HepG2 (cell line): ENCODE measurements around the gene LIME1. TPM values are rescaled to one million over a fixed set of nuclear protein-coding genes. Genes with fewer than 3 reads are reported as not detected.

ENCODE experiments used
- CBFB ChIP-seq: sonication (generic); formaldehyde crosslinking; IDR thresholded peaks from 2 replicates; pipeline ENCODE4 v1.4.0; 2020; ENCODE audit warnings: missing genetic modification reagents
- DNMT3B ChIP-seq: conservative IDR thresholded peaks from 2 replicates; pipeline ENCODE4 v1.6.1; 2016; ENCODE audit warnings: missing biosample characterization, control low read depth
- IKZF1 ChIP-seq: fragments of 450-650 bp; IDR thresholded peaks from 2 replicates; pipeline ENCODE4 v1.7.1; 2016
- JDP2 ChIP-seq: sonication (generic); formaldehyde crosslinking; IDR thresholded peaks from 2 replicates; pipeline ENCODE4 v1.8.1; 2022; ENCODE audit warnings: missing genetic modification reagents, borderline replicate concordance
- KAT7 ChIP-seq: IDR thresholded peaks from 2 replicates; pipeline ENCODE4 v1.6.1; 2018; ENCODE audit warnings: borderline replicate concordance, missing compliant biosample characterization
- MEIS2 ChIP-seq: sonication (generic); formaldehyde crosslinking; IDR thresholded peaks from 2 replicates; pipeline ENCODE4 v1.9.0; 2021; ENCODE audit warnings: mild to moderate bottlenecking, missing genetic modification reagents
- SMARCE1 ChIP-seq: fragments of 450-650 bp; IDR thresholded peaks from 2 replicates; pipeline ENCODE4 v1.6.1; 2017; ENCODE audit warnings: borderline replicate concordance
- TEAD3 ChIP-seq: optimal IDR thresholded peaks from 2 replicates; pipeline ENCODE3; 2016; ENCODE audit warnings: borderline replicate concordance
- TMF1 ChIP-seq: sonication (generic); formaldehyde crosslinking; IDR thresholded peaks from 2 replicates; pipeline ENCODE4 v1.8.1; 2022; ENCODE audit warnings: low read depth, missing genetic modification reagents
- ZNF382 ChIP-seq: sonication (generic); formaldehyde crosslinking; IDR thresholded peaks from 2 replicates; pipeline ENCODE4 v1.5.0; 2020; ENCODE audit warnings: missing genetic modification reagents, mild to moderate bottlenecking, borderline replicate concordance
- ZNF44 ChIP-seq: sonication (generic); formaldehyde crosslinking; IDR thresholded peaks from 2 replicates; pipeline ENCODE4 v1.5.1; 2020; ENCODE audit warnings: mild to moderate bottlenecking, missing genetic modification reagents
- polyA plus RNA-seq, 8 experiments: library from polyadenylated mRNA; depleted of rRNA in 3 of 8; stranded (reverse) in 7 of 8; unstranded in 1 of 8; fragments of >200 nt; fragmentation: Illumina TruSeq in 4 of 8; extraction: Trizol in 4 of 8; gene quantifications; 2 replicates each; pipeline versions ENCODE4 v1.2.1 to v1.2.3, GENCODE V29; 2011 to 2016; ENCODE audit warnings: low read depth in 4 of 8, missing spikeins in 1 of 8, mixed read lengths in 1 of 8; ENCODE audit not compliant: insufficient read depth in 1 of 8
- total RNA-seq, 5 experiments: library from RNA; depleted of rRNA; stranded (reverse); fragments of >200 nt; fragmentation: Illumina TruSeq; extraction: Trizol; gene quantifications; 2 replicates each; pipeline ENCODE4 v1.2.3, GENCODE V29; 2016; ENCODE audit warnings: low read depth in 1 of 5
- TF ChIP-seq, protein P1 (sequence below): sonication (generic); formaldehyde crosslinking; conservative IDR thresholded peaks from 2 replicates; pipeline ENCODE4 v1.4.0; 2020; ENCODE audit warnings: missing genetic modification reagents
- TF ChIP-seq, protein P2 (sequence below): IDR thresholded peaks from 2 replicates; pipeline ENCODE4 v1.6.1; 2016; ENCODE audit warnings: mild to moderate bottlenecking
- TF ChIP-seq, protein P3 (sequence below), 2 experiments: sonication (generic) in 1 of 2; formaldehyde crosslinking in 1 of 2; IDR thresholded peaks; 2 replicates each; pipeline versions ENCODE4 v1.4.0 to v1.6.1; 2016 to 2020; ENCODE audit warnings: borderline replicate concordance in 1 of 2, low read depth in 1 of 2, mild to moderate bottlenecking in 1 of 2, missing genetic modification reagents in 1 of 2
- TF ChIP-seq, protein P4 (sequence below): sonication (generic); formaldehyde crosslinking; IDR thresholded peaks from 2 replicates; pipeline ENCODE4 v1.8.0; 2022; ENCODE audit warnings: mild to moderate bottlenecking, missing genetic modification reagents, borderline replicate concordance
- TF ChIP-seq, protein P5 (sequence below): sonication (generic); formaldehyde crosslinking; IDR thresholded peaks from 2 replicates; pipeline ENCODE4 v1.4.0; 2020; ENCODE audit warnings: mild to moderate bottlenecking, low read depth, missing genetic modification reagents
- TF ChIP-seq, protein P6 (sequence below): sonication (generic); formaldehyde crosslinking; IDR thresholded peaks from 2 replicates; pipeline ENCODE4 v1.5.0; 2020; ENCODE audit warnings: missing genetic modification reagents

Gene LIME1
- total and polyA plus RNA-seq, 2 of the 13 experiments (the other 11 are each of a cell fraction or from before 2014, with no cell fraction given), result 13.0 to 61.5 TPM

DNA sequence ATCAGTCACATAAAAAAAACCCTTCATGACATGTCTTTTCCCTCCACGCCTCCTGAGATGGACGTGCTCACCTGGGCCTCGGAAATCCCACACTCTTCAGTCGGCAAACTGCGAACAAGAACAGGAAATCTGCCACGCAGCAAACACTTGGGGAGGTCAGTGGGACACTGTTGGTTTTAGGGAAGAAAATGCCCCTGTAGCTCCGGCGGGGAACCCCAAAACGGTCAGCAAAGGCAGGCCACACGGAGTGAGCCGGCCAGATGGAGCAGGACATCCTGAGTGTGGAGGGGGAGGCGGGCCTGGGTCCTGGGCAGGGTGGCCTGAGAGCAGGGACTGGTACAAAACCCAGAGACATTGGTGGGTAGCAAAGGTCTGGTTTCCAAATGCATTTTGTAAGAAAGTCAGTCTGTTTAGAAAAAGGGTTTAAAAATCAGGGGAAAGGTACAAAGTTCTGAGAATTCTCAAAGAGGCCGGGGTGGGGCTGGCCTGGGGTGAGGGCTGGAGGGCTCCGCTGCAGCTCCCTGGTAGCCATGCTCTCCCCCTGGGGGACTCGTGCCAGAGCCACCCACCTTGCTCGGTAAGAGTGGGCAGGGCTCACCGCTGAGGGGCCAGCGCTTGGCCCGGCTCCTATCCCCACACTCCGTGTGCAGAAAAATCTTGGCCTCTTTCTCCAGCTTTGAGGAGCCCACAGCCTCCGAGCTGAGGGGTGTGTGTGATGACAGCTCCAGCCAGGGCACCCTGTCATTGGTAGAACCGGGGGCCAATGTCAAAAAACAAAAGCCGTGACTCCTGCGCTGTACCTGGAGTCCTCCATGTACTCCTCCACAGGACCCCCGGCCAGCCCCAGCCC is 8.3 kb downstream of the LIME1 start (continued):
- TF ChIP-seq, protein P1, sequence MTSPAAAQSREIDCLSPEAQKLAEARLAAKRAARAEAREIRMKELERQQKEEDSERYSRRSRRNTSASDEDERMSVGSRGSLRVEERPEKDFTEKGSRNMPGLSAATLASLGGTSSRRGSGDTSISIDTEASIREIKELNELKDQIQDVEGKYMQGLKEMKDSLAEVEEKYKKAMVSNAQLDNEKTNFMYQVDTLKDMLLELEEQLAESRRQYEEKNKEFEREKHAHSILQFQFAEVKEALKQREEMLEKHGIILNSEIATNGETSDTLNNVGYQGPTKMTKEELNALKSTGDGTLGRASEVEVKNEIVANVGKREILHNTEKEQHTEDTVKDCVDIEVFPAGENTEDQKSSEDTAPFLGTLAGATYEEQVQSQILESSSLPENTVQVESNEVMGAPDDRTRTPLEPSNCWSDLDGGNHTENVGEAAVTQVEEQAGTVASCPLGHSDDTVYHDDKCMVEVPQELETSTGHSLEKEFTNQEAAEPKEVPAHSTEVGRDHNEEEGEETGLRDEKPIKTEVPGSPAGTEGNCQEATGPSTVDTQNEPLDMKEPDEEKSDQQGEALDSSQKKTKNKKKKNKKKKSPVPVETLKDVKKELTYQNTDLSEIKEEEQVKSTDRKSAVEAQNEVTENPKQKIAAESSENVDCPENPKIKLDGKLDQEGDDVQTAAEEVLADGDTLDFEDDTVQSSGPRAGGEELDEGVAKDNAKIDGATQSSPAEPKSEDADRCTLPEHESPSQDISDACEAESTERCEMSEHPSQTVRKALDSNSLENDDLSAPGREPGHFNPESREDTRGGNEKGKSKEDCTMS (CRISPR knock-in tag), result no peak
- TF ChIP-seq ZNF44 (CRISPR knock-in tag) (no peak), CBFB (no peak), TMF1 (CRISPR knock-in tag) (peak; percentile 73), JDP2 (CRISPR knock-in tag) (no peak), MEIS2 (CRISPR knock-in tag) (no peak), SMARCE1 (no peak), KAT7 (CRISPR knock-in tag) (no peak), TEAD3 (CRISPR knock-in tag) (no peak), IKZF1 (no peak), DNMT3B (CRISPR knock-in tag) (no peak), ZNF382 (CRISPR knock-in tag) (no peak)
- TF ChIP-seq, protein P2, sequence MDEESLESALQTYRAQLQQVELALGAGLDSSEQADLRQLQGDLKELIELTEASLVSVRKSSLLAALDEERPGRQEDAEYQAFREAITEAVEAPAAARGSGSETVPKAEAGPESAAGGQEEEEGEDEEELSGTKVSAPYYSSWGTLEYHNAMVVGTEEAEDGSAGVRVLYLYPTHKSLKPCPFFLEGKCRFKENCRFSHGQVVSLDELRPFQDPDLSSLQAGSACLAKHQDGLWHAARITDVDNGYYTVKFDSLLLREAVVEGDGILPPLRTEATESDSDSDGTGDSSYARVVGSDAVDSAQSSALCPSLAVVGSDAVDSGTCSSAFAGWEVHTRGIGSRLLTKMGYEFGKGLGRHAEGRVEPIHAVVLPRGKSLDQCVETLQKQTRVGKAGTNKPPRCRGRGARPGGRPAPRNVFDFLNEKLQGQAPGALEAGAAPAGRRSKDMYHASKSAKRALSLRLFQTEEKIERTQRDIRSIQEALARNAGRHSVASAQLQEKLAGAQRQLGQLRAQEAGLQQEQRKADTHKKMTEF (CRISPR knock-in tag), result no peak
- TF ChIP-seq, protein P3, sequence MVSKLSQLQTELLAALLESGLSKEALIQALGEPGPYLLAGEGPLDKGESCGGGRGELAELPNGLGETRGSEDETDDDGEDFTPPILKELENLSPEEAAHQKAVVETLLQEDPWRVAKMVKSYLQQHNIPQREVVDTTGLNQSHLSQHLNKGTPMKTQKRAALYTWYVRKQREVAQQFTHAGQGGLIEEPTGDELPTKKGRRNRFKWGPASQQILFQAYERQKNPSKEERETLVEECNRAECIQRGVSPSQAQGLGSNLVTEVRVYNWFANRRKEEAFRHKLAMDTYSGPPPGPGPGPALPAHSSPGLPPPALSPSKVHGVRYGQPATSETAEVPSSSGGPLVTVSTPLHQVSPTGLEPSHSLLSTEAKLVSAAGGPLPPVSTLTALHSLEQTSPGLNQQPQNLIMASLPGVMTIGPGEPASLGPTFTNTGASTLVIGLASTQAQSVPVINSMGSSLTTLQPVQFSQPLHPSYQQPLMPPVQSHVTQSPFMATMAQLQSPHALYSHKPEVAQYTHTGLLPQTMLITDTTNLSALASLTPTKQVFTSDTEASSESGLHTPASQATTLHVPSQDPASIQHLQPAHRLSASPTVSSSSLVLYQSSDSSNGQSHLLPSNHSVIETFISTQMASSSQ (IDR thresholded peaks at IDR 0.05; ENCODE audit: low read depth), result no peak
- TF ChIP-seq, protein P3 (CRISPR knock-in tag; IDR thresholded peaks at IDR 0.05; ENCODE audit: borderline replicate concordance), result peak; percentile 61; the same call in 1 of the 2 replicates
- TF ChIP-seq, protein P4, sequence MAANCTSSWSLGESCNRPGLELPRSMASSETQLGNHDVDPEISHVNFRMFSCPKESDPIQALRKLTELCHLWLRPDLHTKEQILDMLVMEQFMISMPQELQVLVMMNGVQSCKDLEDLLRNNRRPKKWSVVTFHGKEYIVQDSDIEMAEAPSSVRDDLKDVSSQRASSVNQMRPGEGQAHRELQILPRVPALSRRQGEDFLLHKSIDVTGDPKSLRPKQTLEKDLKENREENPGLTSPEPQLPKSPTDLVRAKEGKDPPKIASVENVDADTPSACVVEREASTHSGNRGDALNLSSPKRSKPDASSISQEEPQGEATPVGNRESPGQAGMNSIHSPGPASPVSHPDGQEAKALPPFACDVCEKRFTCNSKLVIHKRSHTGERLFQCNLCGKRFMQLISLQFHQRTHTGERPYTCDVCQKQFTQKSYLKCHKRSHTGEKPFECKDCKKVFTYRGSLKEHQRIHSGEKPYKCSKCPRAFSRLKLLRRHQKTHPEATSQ, result no peak
- TF ChIP-seq, protein P5, sequence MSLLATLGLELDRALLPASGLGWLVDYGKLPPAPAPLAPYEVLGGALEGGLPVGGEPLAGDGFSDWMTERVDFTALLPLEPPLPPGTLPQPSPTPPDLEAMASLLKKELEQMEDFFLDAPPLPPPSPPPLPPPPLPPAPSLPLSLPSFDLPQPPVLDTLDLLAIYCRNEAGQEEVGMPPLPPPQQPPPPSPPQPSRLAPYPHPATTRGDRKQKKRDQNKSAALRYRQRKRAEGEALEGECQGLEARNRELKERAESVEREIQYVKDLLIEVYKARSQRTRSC (CRISPR knock-in tag), result peak; percentile 62; the same call in 1 of the 2 replicates
- TF ChIP-seq, protein P6, sequence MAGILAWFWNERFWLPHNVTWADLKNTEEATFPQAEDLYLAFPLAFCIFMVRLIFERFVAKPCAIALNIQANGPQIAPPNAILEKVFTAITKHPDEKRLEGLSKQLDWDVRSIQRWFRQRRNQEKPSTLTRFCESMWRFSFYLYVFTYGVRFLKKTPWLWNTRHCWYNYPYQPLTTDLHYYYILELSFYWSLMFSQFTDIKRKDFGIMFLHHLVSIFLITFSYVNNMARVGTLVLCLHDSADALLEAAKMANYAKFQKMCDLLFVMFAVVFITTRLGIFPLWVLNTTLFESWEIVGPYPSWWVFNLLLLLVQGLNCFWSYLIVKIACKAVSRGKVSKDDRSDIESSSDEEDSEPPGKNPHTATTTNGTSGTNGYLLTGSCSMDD (CRISPR knock-in tag), result no peak
